ENCODE data around the gene CBFA2T3. TPM values are rescaled to one million over a fixed set of nuclear protein-coding genes. Genes with fewer than 3 reads are reported as not detected.

CBFA2T3 gene
- under 1 TPM in 1 of 2 experiments, not detected in 1; 0.21 TPM for total RNA-seq

DNA sequence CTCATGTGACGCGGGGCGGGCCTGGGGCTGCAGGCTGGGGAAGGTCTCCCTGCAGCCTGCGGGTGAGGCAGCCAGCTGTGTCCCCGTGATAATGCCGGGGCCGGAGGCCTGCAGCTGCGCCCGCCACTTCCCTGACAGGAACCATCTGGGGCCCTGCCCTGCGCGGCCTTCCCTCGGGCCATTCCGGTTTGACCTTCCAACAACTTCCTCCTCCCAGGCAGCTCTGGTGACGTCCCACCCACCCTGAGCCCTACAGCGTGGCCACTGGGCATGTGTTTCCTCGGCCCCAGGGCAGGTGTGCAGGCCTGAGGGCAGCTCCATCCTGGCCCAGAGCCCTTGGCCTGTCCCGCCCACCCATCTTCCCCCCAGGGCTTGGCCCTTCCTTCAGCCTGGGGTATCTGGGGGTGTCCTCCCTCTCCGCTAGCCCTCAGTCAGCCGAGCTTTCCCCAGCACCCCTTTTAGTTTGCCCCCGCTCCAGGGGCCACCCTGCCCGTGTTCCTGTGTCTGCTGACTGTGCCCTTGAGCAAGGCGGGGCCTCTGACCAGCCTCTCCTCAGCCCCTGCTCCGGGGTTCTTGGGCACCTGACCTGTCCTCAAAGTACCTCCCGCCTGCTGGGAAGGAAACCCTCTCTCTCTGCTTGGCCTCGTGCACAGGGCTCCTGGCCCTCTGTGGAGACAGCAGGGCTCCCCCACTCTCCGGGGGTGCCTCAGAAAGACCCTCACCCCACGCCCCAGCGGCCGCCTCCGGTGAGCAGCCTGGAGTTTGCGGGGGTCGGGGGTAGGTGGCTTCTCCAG lies at the start of gene CBFA2T3:
Gene CBFA2T3 (minus strand): TSS at position 190 of the 794 bp plus-strand sequence. CDS start 400 bp downstream, outside the sequence.
- ATAC-seq (no peak), DNase-seq (no peak)
- H3K9me3 Mint-ChIP-seq (ENCODE audit: low read depth): no peaks in the 10 kb centered on the region
- H3K36me3 Mint-ChIP-seq: no peaks in the 10 kb centered on the region
- no peak within 1 kb of the TSS for H3K27ac Mint-ChIP-seq
- H3K4me1 Mint-ChIP-seq: peaks cover 7% of the 10 kb centered on the region
- CTCF ChIA-PET: no interaction called here
- H3K27me3 Mint-ChIP-seq: peaks cover 37% of the 10 kb centered on the region
- no peak within 1 kb of the TSS for H3K4me3 Mint-ChIP-seq

GRCh38 chr16:89026121-89026612 lies 49.2 kb upstream of the CBFA2T3 start:
- CTCF ChIA-PET: interaction anchor here (1.7 kb wide), 1 partner anchor 68 kb away, joined by 3 read pairs; the partner anchor contains the start of gene ACSF3
- no peak overlapping the region for H3K4me3 Mint-ChIP-seq

DNA sequence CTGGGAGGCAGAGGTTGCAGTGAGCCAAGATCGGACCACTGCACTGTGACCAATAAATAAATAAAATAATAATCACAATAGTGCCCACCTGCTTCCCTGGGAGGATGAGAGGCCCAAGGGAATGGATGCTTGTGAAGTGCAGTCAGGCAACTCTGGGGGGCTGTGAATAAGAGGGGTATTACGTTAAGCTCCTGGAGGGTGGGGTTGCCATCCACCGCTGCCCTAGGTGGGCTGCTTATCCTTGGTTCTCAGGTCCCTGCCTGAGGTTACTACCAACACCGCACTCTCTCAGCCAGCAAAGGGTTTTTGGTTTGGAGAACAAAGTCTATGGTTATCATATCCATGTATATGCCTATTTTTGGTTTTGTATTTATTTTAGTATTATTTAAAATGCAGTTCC lies 48.6 kb upstream of the CBFA2T3 start:
- no peak overlapping the region for H3K4me3 Mint-ChIP-seq
- peaks cover 30% of the 10 kb centered on the region for H3K36me3 Mint-ChIP-seq
- DNase-seq (no peak), ATAC-seq (no peak)
- H3K27ac Mint-ChIP-seq: peak overlapping the region; percentile 74
- CTCF ChIA-PET: interaction anchor here (1.7 to 1.8 kb wide), 2 partner anchors 68 to 142 kb away, joined by 3 to 4 read pairs; partner anchors contain the start of gene ACSF3
- peaks cover 33% of the 10 kb centered on the region for H3K4me1 Mint-ChIP-seq
- H3K27me3 Mint-ChIP-seq: peaks cover 6% of the 10 kb centered on the region
- peaks cover 26% of the 10 kb centered on the region for H3K9me3 Mint-ChIP-seq (ENCODE audit: low read depth)

More at GRCh38 chr16:89026121-89026612, 49.2 kb upstream of the CBFA2T3 start:
- DNase-seq (peak; percentile 85), ATAC-seq (peak; percentile 97)
- peaks cover 30% of the 10 kb centered on the region for H3K9me3 Mint-ChIP-seq (ENCODE audit: low read depth)
- peaks cover 32% of the 10 kb centered on the region for H3K4me1 Mint-ChIP-seq
- H3K27me3 Mint-ChIP-seq: peaks cover 9% of the 10 kb centered on the region
- H3K27ac Mint-ChIP-seq: peak overlapping the region; percentile 74
- H3K36me3 Mint-ChIP-seq: peaks cover 34% of the 10 kb centered on the region

DNA sequence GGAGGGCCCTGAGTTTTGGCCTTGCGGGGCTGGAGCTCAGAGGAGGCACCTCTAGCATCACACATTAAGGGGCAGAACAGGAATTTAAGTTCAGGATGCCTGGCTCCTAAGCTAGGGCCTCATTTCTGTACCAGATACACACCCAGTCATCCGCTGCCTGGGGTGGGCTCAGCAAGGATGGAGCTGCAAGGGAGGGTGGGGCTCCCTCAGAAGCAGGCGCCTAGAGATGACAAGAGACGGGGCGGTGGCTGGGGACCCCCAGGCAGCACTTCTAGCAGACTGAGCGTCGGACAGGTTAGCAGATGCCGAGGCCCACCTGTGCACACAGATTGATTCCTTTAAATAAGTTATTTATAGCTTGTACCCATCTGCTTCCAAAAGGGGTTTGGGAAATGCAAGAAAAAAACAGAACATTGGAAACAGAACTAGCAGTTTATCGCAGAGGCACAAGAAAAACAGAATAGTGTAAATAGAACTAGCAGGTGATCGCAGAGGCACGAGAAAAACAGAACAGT lies 47.6 kb upstream of the CBFA2T3 start:
- Mint-ChIP-seq H3K4me3 (no peak overlapping the region), H3K27ac (no peak overlapping the region), H3K27me3 (peaks cover 6% of the 10 kb centered on the region), H3K36me3 (peaks cover 30% of the 10 kb centered on the region), H3K9me3 (ENCODE audit: low read depth) (peaks cover 26% of the 10 kb centered on the region), H3K4me1 (peaks cover 42% of the 10 kb centered on the region)
- CTCF ChIA-PET: interaction anchor here (0.5 to 1.8 kb wide), 3 partner anchors 69 to 143 kb away, joined by 3 to 4 read pairs (median 3); partner anchors contain the start of gene ACSF3
- ATAC-seq: no peak
- no peak for DNase-seq

GRCh38 chr16:89023621-89024511 lies 46.9 kb upstream of the CBFA2T3 start:
- peaks cover 6% of the 10 kb centered on the region for H3K27me3 Mint-ChIP-seq
- CTCF ChIA-PET: interaction anchor here (1.8 kb wide), 1 partner anchor 143 kb away, joined by 4 read pairs; no protein-coding TSS in a partner anchor
- no peak for DNase-seq
- H3K9me3 Mint-ChIP-seq (ENCODE audit: low read depth): peaks cover 26% of the 10 kb centered on the region
- H3K27ac Mint-ChIP-seq: no peak overlapping the region
- H3K36me3 Mint-ChIP-seq: peaks cover 30% of the 10 kb centered on the region
- H3K4me3 Mint-ChIP-seq: no peak overlapping the region
- no peak for ATAC-seq
- H3K4me1 Mint-ChIP-seq: peaks cover 42% of the 10 kb centered on the region

DNA sequence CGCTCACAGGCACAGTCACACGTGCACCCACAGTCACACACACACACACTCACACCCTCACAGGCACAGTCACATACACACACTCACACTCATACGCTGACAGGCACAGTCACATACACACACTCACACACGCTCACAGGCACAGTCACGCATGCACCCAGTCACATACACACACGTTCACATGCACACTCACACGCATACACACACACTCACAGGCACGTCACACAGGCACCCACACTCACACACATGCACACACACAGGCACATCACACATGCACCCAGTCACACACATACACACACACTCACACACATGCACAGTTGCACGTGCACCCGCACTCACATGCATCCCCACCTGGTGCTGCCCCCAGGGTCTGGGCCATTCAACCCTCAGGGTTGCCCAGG lies 46.1 kb upstream of the CBFA2T3 start:
- Mint-ChIP-seq H3K27me3 (peaks cover 6% of the 10 kb centered on the region), H3K4me1 (peaks cover 42% of the 10 kb centered on the region), H3K4me3 (no peak overlapping the region), H3K36me3 (peaks cover 30% of the 10 kb centered on the region), H3K9me3 (ENCODE audit: low read depth) (peaks cover 26% of the 10 kb centered on the region), H3K27ac (no peak overlapping the region)
- DNase-seq: no peak
- ATAC-seq: no peak
- CTCF ChIA-PET: no interaction called here

- H3K27me3 Mint-ChIP-seq: peaks cover 6% of the 10 kb centered on the region
- CTCF ChIA-PET: no interaction called here
- DNase-seq (no peak), ATAC-seq (no peak)
- H3K9me3 Mint-ChIP-seq (ENCODE audit: low read depth): peaks cover 20% of the 10 kb centered on the region
- peaks cover 23% of the 10 kb centered on the region for H3K36me3 Mint-ChIP-seq
- no peak overlapping the region for H3K27ac Mint-ChIP-seq
- peaks cover 38% of the 10 kb centered on the region for H3K4me1 Mint-ChIP-seq
- no peak overlapping the region for H3K4me3 Mint-ChIP-seq
These were observed 45.2 kb upstream of the CBFA2T3 start for GRCh38 chr16:89022051-89022836.

DNA sequence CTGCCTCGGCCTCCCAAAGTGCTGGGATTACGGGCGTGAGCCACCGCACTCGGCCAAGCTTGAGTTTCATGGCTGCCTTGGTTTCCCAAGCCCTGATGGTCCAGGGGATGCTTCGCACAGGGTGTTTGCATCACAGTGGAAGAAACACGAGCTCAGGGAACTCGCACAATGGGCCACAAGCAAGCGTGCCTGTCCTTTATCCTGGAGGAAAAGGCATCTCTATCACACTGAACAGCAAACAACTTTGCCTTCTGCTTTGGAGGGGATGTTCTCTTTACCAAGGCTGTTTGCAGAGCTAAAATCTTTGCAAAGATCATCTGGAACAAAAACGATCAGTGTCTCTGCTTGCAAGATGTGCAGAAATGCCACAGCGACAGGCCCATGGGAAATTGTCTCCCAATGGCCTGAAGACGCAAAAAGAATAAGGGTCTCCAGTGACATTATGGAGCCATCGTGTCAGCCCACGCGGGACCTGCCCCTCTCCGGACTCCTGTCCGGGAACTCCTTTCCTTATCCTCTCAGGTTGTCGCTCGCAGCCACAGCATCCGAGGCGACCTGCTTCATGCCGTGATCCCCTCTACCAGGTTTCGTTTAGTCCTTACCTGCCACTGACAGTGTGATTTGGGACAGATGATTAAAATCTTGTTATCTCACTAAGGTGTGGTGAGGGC lies 44.1 kb upstream of the CBFA2T3 start:
- peaks cover 13% of the 10 kb centered on the region for H3K9me3 Mint-ChIP-seq (ENCODE audit: low read depth)
- ATAC-seq (no peak), DNase-seq (no peak)
- H3K4me3 Mint-ChIP-seq: no peak overlapping the region
- H3K27ac Mint-ChIP-seq: peak overlapping the region; percentile 20
- H3K4me1 Mint-ChIP-seq: peaks cover 28% of the 10 kb centered on the region
- H3K36me3 Mint-ChIP-seq: peaks cover 14% of the 10 kb centered on the region
- peaks cover 6% of the 10 kb centered on the region for H3K27me3 Mint-ChIP-seq
- CTCF ChIA-PET: interaction anchor here (1.0 kb wide), 1 partner anchor 11 kb away, joined by 3 read pairs; no protein-coding TSS in a partner anchor

GRCh38 chr16:89020068-89020924 lies 43.3 kb upstream of the CBFA2T3 start:
- peak; percentile 83 for DNase-seq
- H3K36me3 Mint-ChIP-seq: peaks cover 11% of the 10 kb centered on the region
- peaks cover 6% of the 10 kb centered on the region for H3K27me3 Mint-ChIP-seq
- H3K27ac Mint-ChIP-seq: peak overlapping the region; percentile 54
- ATAC-seq: peak; percentile 96
- no peak overlapping the region for H3K4me3 Mint-ChIP-seq
- H3K9me3 Mint-ChIP-seq (ENCODE audit: low read depth): peaks cover 13% of the 10 kb centered on the region
- peaks cover 22% of the 10 kb centered on the region for H3K4me1 Mint-ChIP-seq
- CTCF ChIA-PET: interaction anchor here (1.0 kb wide), 1 partner anchor 12 kb away, joined by 3 read pairs; no protein-coding TSS in a partner anchor

DNA sequence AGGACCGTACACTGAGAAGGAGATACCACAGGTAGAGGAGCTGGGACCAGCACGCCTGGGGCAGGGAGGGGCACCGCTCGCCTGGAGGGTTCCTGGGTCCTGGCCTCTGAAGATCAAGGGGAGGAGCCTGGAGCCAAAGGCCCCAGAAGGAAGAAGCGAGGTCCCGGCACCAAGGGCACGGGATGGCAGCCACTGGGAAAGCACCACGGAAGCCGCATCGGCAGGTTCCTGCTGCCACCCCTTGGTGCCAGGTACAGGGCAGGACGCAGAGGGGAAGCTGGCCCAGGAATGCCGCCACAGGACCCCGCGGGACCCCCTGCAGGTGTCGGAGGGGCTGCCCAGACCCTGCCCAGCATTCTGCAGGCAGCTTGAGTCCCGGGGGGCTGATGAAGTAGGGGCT lies 42.5 kb upstream of the CBFA2T3 start:
- DNase-seq: no peak
- Mint-ChIP-seq H3K27ac (no peak overlapping the region), H3K4me1 (peaks cover 16% of the 10 kb centered on the region), H3K36me3 (peaks cover 5% of the 10 kb centered on the region), H3K4me3 (no peak overlapping the region), H3K27me3 (peaks cover 6% of the 10 kb centered on the region), H3K9me3 (ENCODE audit: low read depth) (peaks cover 10% of the 10 kb centered on the region)
- CTCF ChIA-PET: no interaction called here
- no peak for ATAC-seq

DNA sequence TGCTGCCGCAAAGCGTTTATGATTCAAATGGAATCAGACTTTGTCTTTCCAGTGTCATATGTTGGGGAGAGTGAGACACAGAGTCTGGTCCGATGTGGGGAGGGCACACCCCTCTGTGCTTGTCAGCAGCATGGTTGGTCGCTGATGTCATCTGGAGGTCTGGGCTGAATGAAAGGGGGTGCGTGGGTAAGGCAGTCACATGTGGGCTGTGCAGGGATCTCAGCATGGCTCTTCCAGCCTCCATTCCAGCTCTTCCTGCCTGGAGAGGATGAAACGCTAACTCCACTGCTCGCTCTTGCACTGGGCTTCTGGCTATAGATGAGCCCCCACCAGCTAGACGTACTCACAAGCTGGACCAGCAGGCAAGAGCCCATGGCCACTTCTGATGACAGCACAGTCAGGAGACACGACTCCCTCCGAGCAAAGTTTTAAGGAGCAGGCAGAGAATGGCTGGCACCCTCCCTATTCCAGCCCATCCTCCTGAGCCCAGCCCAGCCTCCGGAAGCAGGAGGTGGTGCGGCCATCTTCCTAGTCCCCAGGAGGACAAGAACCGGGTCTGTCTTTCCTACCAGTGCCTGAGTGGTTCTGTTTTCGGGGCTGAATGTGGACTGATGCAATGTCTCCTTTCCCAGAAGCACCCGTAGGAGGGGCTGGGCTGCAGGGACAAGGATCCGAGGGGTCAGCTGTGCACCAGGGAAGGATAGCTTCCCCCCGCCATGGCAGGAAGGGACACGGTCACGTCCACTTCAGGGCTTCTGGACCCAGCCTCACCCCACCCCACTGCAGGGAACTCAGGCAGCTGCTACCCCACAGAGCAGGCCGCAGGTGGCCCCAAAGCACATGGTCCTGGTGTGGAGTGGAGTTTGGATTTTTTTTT lies 41.5 kb upstream of the CBFA2T3 start:
- Mint-ChIP-seq H3K36me3 (peaks cover 4% of the 10 kb centered on the region), H3K27ac (no peak overlapping the region), H3K27me3 (peaks cover 10% of the 10 kb centered on the region), H3K9me3 (ENCODE audit: low read depth) (peaks cover 10% of the 10 kb centered on the region), H3K4me1 (peaks cover 16% of the 10 kb centered on the region), H3K4me3 (no peak overlapping the region)
- CTCF ChIA-PET: no interaction called here
- DNase-seq (no peak), ATAC-seq (no peak)
